ENCODE data around the gene ASTN2.
"Not testable (repeated sequence)": the region's sequence is repeated elsewhere in the genome, so short reads cannot be mapped to it uniquely, and the experiment has no call there.

Gene ASTN2

GRCh38 chr9:116715751-116716150 lies 699.1 kb downstream of the ASTN2 start:
- DNase-seq: no peak

GRCh38 chr9:116713271-116713670 lies 701.6 kb downstream of the ASTN2 start:
- no peak for DNase-seq

DNA sequence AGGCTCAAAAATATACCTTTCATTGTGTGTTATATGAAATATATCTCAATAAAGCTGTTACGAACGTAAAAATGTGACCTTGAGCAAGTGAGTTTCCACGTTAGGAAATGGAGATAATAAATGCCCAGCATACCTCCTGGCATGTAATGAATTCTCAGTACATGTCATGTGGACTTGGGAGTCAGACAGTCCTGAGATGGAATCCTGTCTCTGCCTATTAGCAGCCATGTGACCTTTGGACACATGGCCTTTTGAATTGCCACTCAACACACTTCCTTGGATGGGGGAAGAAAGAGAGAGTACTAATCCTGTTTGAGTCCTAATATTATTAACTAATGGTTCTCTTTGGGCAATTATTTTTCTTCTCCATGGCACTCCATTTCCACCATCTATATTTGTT lies 702.1 kb downstream of the ASTN2 start:
- DNase-seq: no peak

DNA sequence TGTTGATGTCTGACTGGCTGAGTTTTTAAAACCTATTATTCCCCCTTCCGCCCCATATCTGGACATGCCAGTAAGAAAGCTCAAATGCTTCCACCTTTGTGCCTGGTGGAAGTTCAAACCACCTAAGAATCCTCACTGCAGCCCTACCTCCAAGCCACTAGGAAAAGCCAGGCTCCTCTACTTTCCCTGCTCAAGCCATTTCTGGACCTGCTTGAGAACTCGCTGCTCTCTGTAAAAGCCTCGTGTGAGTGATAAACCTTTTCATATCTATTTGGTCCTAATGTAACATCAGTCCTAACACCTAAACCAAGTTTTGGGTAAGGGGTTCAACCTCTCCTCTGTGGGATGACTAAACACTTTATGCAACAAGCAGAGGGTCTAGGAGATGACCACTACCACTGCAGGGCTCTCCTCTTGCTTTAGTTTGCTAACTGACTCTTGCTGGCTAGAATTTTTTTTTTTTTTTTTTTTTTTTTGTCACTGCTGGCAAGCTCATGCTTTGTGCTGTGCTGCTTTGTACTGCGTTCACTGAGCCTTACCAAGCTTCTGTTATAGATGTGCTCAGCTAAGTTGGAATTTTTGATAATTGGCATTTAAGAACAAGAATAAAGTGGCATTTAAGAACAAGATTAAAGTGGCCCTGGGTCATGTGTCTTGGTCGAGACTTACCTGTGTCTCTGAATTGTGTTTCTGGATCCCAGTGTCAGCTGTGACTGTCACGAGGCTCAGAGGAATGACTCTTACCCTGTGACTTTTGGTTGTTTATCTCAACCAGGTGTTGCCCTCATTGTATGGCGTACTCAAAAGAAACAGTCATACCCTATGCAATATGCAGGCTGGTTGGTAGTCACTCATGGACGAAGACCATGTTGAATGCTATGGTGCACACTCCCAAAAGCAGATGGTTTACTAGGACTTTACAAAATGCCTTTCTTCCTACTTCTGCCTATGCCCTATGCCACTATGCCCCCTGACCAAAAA lies 708.3 kb downstream of the ASTN2 start:
- no peak for DNase-seq

DNA sequence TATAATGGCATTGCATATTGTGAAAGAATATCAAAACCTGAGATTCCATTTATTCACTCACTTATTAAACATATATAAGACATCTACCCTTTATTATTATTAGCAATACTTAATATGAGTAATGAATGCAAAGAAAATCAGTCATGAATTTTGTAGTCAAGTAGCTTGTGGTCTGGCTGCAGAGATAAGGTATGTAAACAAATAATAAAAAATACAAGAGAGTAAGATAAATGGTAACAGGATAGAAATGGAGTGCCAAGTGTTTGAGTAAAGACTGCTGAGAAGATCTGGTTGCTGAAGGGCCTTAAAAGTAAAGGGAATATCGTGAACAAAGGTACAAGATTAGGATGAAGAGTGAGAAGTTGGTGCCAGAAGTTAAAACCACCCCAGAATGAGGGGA lies 709.3 kb downstream of the ASTN2 start:
- peak; percentile 15 for DNase-seq

DNA sequence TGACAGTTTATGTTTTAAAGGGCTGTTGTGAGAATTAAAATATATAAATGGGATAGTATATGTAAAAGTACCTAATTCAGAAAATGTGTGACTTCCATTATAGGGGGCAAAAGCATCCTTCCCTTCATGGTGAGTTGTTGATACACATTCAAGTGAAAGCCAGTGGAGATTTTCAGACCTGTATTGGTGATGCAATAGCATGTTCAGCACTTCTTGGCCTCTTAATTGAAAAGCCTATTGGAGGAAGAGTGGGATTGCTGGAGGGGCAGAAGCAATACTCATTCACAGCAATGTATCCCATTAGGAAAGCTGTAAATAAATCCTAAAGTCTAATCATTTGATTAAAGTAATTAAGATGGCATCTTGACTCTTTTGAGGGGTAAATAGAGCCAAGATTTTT lies 710.4 kb downstream of the ASTN2 start:
- DNase-seq: no peak

DNA sequence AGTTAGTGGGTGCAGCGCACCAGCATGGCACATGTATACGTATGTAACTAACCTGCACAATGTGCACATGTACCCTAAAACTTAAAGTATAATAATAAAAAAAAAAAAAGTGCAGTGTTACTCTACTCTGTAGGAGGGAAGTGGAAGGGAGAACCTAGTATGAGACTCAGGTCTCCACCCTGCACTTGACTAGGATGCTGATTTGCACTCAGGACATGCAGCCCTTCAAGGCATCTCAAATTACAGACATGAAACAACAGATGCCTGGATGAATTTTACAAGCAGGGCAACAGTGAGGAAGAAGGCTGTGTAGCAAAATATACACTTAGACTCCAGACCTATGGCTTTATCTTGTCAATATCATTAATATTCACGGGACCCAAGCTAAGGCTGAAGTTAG lies 711.2 kb downstream of the ASTN2 start:
- no peak for DNase-seq

DNA sequence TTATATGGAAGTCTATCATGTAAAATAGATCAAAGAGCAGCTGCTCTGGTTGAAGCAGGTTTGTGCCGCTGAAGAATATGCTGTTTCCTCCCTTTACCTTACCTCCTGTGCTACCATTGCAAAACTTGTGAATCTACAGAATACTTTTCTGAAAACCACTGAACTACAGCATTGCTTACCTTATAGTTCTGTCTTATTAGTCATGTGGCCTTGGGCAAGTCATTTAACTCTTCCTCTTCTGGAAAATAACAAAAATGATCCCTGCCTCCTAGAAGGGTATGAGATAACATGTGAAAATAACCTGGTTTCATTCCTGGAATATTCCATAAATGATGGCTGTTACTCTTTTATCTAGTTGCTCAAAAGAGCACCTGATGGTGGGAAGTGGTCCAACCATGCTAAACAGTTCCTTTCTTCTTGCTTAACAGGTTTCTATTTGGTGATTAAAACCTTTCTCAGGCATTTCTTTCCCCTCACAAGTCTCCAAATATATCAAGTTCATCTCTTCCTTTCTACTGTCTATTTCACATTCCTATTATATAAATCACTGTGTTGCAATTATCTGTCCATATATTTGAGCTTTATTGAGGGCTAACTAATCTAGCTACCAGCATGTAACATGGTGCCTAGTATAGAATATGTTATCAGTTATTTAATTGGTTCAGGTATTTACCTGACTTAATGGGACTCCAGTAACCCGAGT lies 712.8 kb downstream of the ASTN2 start:
- no peak for DNase-seq

DNA sequence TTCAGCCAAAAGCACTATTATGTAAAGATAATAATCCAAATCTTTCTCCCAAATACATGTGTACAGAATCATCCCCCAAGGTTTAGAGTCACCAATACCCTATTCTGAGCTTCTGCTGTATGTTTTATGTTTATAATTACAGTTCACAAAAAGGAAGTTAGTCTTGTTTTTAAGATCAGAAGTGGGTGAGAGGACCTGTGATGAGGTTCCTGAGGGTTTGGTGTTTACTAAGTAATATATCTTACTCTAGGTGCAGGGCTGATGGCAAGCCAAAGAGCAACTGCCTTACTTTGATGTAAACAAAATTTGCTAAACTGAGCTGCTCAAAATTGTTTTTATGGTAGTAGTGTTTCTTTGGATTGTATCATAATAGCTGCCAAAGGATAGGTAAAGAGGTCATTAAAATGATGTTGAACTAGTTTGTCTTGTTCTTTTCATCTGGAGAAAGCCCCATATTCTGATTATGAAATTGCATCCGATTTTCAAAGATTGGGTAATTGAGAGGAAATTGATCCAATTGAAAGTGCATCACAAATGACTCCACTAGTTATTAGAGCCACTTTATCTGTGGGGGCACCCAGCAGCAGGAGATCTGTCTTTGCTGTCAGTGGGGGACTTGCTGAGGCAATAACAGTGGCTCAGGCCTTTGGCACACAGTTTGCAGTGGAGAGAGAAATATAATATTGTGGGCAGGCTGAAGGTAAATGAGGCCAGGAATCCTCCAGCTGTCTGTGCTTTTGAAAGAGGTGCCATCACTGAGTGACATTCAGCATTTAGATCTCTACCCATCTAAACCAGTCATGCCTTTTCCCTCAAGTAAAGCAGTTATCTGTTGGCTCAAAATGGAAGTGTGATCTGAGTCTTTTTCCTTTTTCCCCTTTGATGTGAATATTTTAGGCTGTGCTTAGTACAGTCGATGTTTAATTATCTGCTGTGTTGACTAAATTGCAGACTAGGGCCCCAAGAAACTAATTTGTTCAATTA lies 713.7 kb downstream of the ASTN2 start:
- DNase-seq: peak; percentile 55

- DNase-seq: no peak
Measured at GRCh38 chr9:116700279-116700678, 714.6 kb downstream of the ASTN2 start.

GRCh38 chr9:116697887-116698286 lies 717.0 kb downstream of the ASTN2 start:
- DNase-seq: no peak

- no peak for DNase-seq
Measured at GRCh38 chr9:116697362-116697761, 717.5 kb downstream of the ASTN2 start.

- DNase-seq: no peak
Measured at GRCh38 chr9:116695438-116695837, 719.4 kb downstream of the ASTN2 start.

GRCh38 chr9:116694785-116695291 lies 720.0 kb downstream of the ASTN2 start:
- no peak for DNase-seq

DNA sequence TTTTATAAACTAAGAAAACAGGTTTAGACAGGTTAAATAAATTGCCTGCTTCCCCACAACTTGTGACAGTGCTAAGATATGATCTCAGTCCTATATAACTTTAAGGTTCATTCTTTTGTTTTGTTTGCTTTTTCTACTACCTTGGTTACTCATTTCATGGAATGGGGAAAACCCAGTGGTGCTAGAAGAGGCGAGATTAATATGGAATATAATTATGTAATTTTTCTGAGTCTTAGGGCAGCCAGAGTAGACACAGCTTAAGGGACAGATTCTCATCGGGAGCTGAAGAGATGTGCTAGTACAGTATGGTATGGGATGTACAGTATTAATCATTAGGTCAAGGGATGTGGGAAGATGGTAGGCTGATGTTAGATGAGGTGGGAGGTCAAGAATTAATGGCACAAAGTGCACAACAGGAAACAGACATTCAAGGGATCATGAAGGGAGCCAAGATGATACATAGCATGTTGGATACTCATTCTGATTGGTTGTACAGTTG lies 721.6 kb downstream of the ASTN2 start:
- no peak for DNase-seq

DNA sequence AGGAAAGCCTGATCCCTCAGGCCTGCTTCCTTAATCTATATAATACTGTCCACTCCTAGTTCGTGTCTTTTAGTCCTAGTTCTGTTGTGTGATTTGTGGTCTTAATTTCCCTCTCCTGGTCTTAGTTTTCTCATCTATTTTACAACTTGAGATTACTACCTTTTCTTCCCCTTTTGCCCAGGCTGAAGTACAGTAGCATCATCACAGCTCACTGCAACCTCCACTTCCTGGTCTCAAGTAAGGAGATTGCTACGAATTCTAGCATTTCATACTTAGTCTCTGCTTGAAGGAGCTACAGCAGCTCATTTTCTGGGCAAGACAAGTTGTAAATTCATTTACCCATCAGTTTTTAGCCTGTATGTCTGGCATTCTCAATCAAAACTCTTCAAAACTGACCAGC lies 722.2 kb downstream of the ASTN2 start:
- DNase-seq: no peak

DNA sequence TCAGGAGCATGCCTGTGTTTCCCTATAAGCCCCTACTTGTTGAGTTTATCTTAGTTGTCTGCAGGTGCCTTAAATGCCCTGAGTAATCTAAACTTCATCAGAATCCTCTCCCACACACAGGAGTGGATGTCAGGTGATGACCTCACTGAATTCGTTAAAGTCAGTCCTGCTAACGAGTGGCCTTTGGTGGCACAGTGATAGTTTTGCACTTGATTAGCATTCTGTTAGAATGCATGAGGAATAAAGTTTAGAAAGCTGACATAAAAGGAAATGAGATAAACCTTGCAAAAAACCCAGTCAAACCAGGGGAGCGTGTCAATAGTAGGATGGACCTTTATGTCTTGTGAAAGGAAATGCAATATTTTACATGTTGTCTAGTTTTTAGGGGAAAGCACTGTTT lies 723.2 kb downstream of the ASTN2 start:
- no peak for DNase-seq

DNA sequence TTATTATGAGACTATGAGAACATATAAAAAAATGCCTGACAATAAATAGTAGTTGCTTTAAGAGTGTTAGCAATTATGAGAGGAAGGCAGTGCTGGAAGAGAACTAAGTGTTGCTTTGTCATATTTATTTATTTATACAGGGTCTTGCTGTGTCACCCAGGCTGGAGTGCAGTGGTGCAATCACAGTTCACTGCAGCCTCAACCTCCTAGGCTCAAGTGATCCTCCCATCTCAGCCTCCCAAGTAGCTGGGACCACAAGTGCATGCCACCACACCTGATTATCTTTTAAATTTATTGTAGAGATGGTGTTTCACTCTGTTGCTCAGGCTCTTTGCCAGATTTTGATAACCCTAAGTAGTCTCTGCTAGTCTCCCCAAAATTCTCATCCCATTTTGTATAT lies 724.1 kb downstream of the ASTN2 start:
- not testable (repeated sequence) for DNase-seq

GRCh38 chr9:116689486-116690032 lies 725.3 kb downstream of the ASTN2 start:
- no peak for DNase-seq

- no peak for DNase-seq
Measured at GRCh38 chr9:116688806-116689485, 725.9 kb downstream of the ASTN2 start.

DNA sequence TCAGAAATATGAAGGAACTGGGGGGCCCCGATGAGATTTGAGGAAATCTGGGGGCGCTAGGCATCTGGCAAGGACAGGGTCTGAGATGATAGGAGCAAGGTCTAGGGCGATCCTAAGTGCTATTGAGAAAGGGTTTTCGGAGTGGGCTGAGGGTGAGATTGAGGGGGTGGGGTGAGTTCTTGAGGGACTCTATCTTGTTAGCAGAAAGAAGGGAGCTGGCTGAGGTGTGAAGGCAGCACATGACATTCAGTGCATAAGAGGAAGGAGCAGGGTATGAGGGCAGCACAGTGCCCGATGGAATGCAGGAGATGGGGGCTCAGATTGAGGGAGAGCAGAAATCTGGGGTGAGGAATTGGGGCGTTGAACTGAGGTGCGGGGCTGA lies 727.1 kb downstream of the ASTN2 start:
- DNase-seq: no peak

Measured in NCI-H2029 treated with DMSO at 0.1 percent for 48 hours (cell line).